Mesenteric fat pad (tissue), 1 donor: ENCODE measurements around the gene MEPE. TPM values are rescaled to one million over a fixed set of nuclear protein-coding genes. Genes with fewer than 3 reads are reported as not detected.

Source experiments
- DNase-seq: peaks from one replicate; pipeline ENCODE4 v3.0.0-alpha.2; 2020; ENCODE audit warnings: low spot score
- long read RNA-seq: library from polyadenylated mRNA; unstranded; transcript quantifications from one replicate; pipeline ENCODE4 v2.0.0, GENCODE V29; 2020
- total RNA-seq: library from RNA; stranded (reverse); fragmentation: NEBNext Ultra II Directional; extraction: Animal tissue kit (Norgen Biotek cat#: 25700); gene quantifications from one replicate; pipeline ENCODE4 v1.2.1, GENCODE V29; 2021
- donor health status: DM: yes; HTN: yes; CAD: no.

The MEPE gene, protein sequence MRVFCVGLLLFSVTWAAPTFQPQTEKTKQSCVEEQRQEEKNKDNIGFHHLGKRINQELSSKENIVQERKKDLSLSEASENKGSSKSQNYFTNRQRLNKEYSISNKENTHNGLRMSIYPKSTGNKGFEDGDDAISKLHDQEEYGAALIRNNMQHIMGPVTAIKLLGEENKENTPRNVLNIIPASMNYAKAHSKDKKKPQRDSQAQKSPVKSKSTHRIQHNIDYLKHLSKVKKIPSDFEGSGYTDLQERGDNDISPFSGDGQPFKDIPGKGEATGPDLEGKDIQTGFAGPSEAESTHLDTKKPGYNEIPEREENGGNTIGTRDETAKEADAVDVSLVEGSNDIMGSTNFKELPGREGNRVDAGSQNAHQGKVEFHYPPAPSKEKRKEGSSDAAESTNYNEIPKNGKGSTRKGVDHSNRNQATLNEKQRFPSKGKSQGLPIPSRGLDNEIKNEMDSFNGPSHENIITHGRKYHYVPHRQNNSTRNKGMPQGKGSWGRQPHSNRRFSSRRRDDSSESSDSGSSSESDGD
- not detected for total RNA-seq
- long read RNA-seq, result 0 reads

DNA sequence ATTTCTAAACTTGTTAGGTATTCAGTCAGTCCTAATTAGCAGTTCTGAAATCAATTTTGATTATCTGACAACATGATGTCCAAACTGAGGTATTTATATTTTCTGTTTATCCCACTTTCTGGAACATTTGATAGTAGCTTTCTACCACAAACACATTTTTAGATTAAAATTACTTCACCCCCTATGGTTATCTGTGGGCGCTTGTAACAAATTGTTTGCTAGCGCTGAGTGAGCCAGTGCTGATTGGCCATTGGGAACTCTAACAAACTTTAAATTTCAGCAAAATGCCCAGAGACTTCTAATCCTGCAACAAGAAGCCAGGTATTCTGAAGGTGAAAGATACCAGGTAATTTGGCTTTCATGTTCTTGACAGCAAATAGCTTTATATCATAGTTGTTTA is at the start of gene MEPE:
Gene MEPE, plus strand, starts transcription at position 301 of the 400 bp plus-strand sequence. CDS start 1,746 bp downstream, outside the sequence.
- no peak for DNase-seq

DNA sequence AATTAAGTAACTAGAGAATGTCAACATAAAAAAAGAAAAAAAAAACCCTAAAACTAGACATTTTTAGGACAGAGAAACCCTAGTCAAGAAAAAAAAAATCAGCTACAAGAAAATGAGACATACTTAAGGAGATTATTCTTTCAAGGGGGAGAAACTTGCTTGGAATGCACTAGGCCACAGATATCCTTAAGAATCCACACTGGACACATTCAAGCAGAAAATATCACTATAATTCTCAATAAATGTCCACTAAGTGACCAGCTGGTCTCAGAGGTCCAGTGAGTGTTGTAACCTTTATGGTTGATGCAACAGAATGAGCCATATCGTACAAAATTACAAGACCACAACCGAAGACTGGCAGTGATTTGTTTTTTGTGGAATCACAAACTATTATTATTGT is 49.0 kb upstream of the MEPE start:
- DNase-seq, result no peak

DNA sequence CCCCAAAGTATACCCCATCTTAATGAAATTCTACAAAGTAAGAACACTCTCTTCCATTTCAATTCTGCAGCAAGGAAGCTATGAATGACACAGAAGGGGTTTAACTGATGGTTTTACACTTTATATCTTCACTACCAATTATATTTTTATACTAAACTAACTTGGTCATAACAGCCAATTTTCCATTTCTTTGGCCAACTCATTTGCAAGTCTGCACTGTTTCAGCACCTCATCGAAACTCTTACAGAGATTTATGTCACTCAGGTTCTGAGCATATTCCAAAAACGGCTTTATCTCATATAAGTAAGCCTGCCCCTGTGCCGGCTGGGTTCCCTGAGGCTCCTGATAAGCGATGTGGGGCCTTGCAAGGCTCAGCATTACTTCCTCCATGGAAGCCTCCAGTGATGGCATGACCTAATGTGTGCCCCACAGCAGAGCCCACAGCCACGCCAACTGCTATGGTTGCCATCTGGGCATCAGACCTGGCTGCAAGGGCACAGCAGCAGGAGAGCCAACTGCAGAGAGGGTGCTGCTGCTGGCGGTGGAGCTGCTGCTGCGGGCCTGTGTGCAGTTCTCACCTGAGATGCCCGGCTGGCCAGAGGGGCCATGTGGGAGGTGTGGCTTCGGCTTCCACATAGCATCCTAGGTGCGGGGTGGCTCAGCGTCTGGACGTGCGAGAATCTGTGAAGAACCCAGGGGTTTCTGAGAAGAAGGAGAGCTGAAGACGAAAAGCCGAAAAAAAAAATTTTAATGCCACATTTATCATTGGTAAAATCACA is 46.8 kb upstream of the MEPE start:
- no peak for DNase-seq

DNA sequence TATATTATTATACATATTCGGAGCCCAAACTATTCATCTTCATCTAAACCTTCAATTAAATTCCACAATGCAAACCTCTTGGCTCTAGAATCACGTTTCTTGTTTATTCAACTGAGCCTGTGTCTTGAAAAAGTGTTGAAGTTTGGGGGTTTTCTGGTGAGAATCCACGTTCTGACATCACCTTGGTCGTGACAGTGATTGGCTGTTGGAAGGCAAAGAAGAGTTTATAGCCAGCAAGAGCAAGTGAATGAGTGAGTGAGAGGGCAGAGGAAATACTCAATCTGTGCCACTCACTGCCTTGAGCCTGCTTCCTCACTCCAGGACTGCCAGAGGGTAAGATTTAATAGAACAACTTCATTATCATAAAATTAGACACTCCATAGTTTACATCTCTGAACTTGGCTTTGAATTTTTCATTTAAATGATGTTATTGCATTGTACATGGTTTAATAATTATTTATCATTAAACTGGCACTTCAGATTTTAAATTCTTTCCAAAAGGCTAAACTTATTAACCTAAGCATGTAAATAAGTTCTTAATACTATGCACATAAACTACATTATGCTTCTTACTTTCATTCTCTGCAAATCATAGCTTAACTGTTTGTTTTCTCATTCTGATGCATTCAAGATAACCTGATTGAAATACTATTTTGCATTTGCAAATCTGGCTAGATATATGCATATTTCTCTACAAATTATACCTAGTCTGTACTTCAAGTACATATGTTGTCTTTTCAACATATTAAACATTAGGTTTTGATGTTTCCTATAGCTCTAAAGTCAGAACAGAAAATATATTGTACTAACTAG is 33.3 kb upstream of the MEPE start, which contains the start of gene IBSP:
Gene IBSP, plus strand, starts transcription at position 254 of the 813 bp plus-strand sequence. CDS start 2,808 bp downstream, outside the sequence.
- no peak for DNase-seq

DNA sequence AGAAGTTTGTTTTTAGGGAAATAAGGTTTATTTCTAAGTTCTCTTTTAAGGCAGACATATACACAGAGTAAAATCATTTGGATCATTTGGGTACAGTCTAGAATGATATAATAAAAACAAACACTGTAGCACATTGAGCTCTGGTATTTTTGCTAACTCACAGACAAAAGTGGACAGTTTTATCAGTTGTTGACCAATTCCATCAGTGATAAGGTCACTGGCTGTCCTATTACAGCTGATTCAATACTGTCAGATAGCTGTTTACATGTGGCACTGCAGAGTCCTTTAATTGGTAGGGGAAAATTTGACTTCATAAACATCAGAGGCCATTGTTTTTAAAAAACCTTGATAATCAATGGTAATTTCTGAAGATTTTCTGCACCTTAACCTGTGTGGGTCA is 29.9 kb upstream of the MEPE start:
- no peak for DNase-seq

DNA sequence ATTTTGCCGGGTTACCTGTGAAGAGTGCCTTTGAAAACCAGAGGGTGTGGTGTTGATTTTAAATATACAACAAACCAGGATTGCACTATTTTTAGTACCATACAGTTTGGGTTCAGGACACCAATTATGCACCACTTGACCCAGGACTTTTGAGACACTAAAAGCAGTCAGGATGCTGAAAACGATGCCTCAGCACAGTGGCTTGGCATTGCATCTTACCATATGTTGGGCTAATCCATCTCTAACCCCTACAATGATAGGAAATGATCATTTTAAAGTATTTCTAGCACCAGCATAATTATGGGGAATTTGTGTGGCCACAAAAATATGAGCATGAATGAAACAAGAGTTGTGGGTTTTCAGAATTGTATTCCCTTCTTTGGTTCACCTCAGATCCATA is 29.3 kb upstream of the MEPE start:
- DNase-seq, result no peak

DNA sequence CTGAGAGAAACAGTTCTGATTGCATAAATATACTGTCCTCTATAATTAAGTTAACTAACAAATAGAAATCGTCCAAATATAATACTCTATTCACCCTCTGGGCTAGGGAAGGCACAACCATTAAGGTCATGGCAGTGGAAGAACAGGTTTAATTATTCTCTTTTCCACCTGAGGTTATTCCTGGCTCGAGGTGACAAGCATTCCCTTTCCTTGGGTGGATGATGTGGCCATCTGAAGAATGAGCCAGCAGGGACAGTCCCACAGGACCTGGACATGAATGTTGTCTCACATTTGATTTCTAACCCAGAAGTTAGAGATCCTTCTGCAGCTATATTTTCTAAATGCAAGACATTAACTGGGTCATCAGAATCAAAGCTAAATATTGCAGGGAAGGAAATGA is 27.9 kb upstream of the MEPE start:
- DNase-seq, result no peak

DNA sequence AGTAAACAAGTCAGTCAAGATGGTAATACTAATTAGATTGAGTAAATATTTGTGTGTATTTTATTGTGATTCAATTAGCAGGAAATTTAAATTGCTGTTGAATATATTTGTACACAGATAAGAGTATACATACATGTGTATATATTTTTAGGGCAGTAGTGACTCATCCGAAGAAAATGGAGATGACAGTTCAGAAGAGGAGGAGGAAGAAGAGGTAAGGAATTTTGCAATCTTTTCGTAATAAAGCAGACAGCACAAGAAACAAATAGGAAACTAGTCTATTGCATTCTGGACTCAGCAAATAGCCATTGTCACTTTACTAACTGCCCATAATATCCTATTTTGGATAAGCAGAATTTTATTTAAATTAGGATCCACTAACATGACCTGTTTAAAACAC is 26.8 kb upstream of the MEPE start:
- no peak for DNase-seq

DNA sequence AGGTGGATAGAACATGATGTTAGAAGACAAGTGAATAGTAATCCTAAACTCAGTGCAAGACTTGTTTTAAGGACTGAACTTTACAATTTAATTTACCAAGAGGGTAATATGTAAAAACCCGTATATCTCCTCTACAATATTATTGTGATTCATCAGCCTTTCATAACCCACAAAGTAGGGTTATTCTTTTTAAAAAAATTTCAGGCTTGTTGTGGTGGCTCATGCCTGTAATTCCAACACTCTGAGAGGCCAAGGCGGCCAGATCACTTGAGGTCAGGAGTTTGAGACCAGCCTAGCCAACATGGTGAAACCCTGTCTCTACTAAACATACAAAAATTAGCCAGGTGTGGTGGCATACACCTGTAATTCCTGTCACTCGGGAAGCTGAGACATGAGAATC is 26.2 kb upstream of the MEPE start:
- no peak for DNase-seq

DNA sequence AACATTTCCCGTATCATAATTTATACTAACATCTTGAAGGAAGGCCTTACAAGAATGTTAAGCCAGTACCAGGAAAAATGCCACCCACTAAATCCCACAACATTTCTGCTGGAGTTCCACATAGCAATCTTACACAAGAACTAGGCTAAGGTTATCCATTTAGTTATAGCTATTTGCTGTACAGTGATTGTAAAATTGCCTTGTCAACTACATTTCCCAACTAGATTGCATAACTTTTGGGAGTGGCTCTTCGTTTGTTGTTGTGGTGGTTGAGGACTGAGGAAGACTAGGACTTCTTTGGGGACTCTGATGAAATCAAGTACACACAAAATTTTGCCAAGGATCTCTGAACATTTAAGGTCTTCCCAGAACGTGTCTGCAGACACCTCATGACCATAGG is 25.4 kb upstream of the MEPE start:
- DNase-seq, result no peak

DNA sequence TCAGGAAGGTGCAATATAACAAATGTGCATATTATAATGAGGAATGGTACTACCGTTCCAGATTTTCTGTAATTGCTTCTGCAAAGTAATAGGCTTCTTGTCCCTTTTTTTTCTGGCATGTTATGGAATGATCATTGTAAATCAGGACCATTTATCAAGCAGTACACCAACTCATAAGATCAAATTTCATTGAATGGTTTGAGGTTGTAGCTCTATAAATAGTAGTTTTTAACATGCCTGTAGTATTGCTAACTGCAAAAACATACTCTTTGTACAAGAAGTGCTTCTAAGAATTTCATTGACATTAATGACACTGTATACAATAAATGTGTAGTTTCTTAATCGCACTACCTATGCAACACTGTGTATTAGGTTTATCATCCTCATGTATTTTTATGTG is 20.8 kb upstream of the MEPE start:
- no peak for DNase-seq

DNA sequence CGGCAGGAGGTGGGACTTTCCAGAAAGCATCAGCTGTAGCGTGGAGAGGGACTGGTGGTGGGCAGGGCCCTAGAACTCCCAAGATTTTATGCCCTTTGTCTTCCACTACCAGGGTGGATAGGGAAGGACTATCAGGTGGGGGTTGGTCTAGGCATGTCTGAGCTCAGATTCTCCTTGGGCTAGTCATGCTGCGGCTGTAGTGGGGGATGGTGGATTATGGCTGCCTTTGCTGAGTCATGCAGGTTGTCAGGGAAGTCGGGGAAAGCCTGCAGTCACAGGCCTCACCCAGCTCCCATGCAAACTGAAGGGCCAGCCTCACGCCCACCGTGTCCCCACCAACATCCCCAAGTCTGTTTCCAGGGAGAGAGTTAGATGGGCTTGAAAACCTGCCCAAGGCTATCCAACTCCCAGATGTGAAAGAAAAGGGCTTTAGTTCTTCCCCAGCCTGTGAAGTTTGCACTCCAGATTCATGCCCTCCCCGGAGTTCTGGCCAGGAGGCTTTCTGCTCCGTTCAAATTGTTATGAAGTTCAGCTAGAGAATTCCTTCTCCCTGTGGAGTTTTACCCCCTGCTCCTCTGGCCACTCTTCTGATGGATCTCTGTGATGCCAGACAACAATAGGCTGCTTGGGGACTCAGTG is 13.4 kb upstream of the MEPE start:
- DNase-seq, result no peak

DNA sequence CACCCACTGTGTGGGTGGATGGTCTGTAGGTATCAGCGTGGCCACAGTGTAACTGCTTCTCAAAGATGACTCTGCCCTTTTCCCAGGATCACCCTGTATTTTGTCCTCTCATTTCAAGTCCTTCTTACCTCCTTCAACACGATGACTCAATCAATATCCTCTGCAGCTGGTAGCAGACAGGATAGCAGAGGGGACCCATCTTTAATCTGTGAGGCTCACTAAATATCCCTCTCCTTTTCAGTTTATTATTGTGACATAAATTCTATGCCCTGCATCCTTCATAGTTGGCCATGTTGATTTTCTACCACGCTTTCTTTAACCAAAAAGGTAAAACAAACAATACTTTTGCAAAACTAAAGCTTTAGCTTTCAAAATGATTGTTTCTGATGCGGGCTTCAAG is 9.6 kb upstream of the MEPE start:
- DNase-seq, result no peak

DNA sequence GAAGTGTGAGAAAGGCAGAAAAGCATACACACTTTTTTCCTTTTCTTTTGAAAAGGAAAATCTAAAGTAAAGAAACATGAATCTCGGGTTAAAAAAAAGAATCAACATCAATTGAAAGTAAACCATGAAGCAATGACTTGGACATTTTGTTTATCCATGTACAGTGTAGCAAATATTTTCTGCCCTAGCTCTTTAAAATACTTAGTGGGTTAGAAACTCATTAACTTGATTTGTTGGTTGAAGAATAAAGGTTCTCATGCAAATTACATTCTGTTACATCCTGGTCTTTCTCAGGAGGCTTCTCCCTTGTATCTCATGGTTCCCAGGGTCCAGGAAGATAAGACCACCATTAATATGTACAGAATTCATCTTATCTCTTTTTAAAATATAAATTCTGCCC is 9.0 kb upstream of the MEPE start:
- no peak for DNase-seq

DNA sequence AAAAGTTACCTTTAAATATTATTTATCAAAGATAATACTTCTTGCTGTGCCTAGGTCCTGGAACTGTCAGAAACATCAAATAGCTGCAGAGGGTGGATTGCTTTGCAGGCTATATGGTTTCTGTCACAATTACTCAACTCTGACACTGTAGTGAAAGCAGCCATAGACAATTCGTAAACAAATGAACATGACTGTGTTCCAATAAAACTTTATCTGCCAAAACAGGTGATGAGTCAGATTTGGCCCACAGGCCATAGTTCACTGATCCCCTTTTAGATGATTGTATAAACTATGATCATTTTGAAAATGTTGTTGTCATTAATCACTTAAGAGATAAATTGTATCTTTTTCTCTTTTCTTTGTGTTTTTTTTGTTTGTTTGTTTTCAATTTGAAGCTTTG is 8.4 kb upstream of the MEPE start:
- DNase-seq, result no peak

DNA sequence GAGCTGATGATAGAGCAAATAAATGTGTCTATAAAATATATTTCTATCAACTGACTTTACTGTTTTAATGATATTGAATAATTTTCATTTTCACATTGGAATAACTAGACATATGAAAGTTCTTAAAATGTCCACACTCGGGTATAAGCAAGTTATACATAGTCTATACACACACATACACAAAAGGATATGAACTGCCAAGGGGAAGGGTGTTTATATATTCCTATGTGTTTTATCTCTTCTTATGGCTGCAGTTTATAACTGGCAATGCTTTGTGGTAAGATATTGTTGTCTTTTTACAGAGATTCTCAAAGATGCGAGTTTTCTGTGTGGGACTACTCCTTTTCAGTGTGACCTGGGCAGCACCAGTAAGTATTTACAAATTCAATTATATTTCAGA is 1.6 kb downstream of the MEPE start:
- DNase-seq, result no peak

DNA sequence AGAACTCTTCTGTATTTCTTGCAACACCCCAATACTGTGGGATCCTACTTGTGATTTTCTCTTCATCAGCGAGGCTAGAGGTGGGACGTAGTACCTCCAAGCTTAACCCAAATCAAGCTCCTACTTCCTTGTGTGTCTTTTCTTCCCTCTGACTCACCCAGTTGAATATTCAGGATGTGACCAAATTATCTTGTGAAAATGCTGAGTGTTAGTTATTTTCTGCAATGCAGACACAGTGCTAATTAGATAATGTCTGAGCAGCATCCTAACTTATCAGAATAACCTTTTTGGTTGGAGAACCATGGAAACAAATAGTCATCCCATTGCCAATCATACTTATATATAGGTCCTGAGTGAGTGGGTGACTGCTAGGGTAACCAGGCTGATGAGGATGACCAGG is 2.4 kb downstream of the MEPE start:
- no peak for DNase-seq

DNA sequence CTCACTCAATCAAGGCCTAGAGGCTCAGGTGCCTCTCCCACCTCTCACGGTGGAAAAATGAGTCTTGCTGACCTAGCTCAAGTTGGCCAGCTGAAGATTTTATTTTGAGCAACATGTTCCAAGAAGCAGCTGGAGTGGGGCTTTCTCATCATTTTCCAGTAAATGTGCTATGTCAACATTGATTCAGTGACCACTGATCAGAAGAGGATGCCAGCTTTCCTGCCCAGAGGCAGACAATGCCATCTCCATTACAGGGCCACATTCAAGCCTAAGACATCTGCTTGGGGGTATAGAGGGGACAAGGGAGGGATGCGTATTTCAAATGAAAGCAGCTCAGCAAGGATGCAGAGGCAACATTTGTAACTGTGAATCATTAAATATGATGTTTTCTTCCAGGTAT is 3.0 kb downstream of the MEPE start:
- no peak for DNase-seq

DNA sequence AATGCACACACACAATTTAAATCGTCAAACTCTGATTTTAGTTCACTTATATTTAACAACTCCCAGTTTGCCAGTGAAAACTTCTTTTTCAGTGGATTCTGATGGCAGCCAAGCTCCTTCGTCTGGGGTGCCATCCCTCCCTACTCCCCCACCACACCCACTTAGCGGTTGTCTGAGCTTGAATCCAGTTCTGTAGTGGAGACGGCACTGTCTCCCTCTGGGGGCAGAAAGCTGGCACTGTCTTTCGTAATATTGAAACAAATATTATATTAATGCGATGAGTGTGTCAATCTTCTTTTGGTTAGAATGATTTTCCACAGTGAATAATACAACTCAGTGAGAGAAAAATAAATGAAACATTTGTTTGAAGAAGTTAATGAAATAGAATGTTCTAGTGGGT is 5.4 kb downstream of the MEPE start:
- no peak for DNase-seq

DNA sequence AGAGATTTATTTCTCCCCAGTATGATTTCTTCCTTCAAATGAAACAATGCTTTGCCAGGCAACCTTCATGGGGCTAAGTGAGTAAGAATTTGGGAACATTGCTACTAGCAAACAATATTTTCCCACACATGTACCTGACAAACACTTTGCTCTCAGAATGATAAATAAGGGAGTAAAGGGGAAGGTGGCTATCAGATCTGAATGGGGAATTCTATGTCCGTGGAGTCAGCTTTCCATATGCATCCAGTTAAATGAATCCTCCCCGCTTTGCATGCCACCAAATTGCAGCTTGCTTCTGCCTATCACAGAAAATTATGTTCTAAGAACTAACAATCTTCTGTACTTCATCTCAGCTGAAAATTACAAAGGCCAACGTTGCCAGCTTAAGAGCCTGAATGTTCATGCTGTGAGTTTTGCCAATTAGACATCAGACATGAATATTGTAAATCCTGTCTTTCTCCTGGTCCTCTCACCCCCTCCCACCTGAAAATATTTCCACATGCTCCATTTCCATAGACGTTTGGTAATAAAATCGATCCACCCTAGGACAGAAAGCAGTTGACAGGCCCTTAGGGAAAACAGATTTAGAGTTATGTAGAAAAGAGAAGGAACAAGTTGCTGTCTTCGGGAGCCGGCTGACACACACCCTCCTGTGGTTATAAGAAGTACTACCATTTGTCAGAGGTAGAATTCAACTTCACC is 6.3 kb downstream of the MEPE start:
- DNase-seq, result no peak
